ENCODE data around the gene COL23A1. TPM values are rescaled to one million over a fixed set of nuclear protein-coding genes. Genes with fewer than 3 reads are reported as not detected.

COL23A1 gene
- total RNA-seq, 4 donors from 2014 or later = 7.9 to 20.4 (median 12.0) TPM

DNA sequence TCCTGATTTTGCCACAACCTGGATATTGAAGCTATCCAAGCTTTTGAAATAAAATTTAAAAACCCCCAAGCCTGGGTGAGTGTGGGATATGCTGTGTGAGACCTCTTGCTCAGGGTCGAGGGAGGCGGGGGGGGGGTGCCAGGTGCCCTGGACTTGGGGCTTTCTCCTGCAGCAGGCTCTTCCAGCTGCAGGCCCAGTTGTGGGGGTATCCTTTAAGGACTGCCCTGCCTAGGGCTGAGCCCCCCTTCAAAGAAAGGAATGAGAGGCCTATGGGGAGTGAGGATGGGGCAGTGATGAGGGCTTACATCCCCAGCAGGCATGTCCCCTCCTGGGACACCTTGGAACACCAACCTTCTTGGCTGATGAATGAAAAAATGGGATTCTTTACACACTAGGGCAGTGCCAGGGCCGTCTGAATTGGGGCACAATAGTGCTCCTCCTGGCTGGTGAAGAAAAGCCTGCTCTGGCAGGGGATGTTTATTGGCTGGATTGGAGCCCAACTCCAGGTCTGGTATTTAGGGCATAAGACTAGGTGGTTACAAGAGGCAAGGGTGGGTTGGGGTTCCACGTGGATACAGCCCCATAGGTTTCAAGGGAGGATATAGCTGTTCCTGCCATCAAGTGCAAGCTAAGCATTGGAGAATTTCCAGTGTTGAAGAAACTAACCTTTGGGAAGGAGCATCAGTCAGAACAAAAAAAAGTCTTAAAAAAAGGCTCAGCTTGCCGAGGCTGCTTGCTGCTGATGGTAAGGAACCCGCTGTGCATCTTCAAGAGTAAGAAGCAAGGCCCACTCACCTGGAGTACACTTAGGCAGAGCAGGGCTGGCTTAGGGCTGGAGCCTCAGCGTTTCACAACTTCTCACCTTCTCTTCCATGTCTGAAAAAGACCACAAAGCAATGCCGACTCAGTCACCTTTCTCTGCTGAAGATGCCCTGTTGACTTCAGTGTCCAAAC is 378.8 kb downstream of the COL23A1 start:
- no peak for DNase-seq (ENCODE audit: low spot score in 2 of 2)
- Histone ChIP-seq H3K9me3 (no peaks in the 10 kb centered on the region), H3K4me3 (no peak overlapping the region), H3K36me3 (peaks cover 0 to 98% (median 46%) of the 10 kb centered on the region in 3 donors), H3K4me1 (peaks cover 0 to 31% (median 11%) of the 10 kb centered on the region in 4 donors), H3K27me3 (no peaks in the 10 kb centered on the region), H3K27ac (no peak overlapping the region)
- 68 to 75% methylated on average over 8 of the region's 8 CpGs for WGBS, 2 donors
- TF ChIP-seq, protein P1, sequence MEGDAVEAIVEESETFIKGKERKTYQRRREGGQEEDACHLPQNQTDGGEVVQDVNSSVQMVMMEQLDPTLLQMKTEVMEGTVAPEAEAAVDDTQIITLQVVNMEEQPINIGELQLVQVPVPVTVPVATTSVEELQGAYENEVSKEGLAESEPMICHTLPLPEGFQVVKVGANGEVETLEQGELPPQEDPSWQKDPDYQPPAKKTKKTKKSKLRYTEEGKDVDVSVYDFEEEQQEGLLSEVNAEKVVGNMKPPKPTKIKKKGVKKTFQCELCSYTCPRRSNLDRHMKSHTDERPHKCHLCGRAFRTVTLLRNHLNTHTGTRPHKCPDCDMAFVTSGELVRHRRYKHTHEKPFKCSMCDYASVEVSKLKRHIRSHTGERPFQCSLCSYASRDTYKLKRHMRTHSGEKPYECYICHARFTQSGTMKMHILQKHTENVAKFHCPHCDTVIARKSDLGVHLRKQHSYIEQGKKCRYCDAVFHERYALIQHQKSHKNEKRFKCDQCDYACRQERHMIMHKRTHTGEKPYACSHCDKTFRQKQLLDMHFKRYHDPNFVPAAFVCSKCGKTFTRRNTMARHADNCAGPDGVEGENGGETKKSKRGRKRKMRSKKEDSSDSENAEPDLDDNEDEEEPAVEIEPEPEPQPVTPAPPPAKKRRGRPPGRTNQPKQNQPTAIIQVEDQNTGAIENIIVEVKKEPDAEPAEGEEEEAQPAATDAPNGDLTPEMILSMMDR (IDR thresholded peaks at IDR 0.05) = no peak
- TF ChIP-seq EP300 (IDR thresholded peaks at IDR 0.05) (no peak), POLR2A (IDR thresholded peaks at IDR 0.05) (no peak)

DNA sequence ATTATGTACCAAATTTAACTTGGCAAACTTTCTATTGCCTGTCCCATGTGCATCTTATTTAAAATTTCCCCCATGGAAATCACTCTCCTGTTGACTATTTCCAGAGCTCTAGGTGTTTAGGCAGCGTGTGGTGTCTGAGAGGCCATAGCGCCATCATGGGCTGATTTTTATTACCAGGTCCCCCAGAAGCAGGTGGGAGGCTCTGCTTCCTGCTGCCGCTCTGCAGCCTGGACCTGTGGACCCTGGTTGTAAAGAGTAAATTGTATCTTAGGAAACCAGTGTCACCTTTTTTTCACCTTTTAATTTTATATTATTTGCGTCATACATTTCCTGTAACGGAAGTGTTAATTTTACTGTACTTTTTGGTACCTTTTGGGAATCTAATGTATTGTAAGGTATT is 379.5 kb downstream of the COL23A1 start:
- Histone ChIP-seq H3K4me1 (peaks cover 0 to 38% (median 18%) of the 10 kb centered on the region in 4 donors), H3K27ac (no peak overlapping the region), H3K27me3 (no peaks in the 10 kb centered on the region), H3K9me3 (no peaks in the 10 kb centered on the region), H3K36me3 (peaks cover 0 to 91% (median 43%) of the 10 kb centered on the region in 3 donors), H3K4me3 (no peak overlapping the region)
- 87 to 91% methylated on average over 5 of the region's 5 CpGs for WGBS, 2 donors
- TF ChIP-seq, protein P1 (IDR thresholded peaks at IDR 0.05) = no peak
- TF ChIP-seq EP300 (IDR thresholded peaks at IDR 0.05) (no peak), POLR2A (IDR thresholded peaks at IDR 0.05) (no peak)
- DNase-seq (ENCODE audit: low spot score in 2 of 2) = no peak

DNA sequence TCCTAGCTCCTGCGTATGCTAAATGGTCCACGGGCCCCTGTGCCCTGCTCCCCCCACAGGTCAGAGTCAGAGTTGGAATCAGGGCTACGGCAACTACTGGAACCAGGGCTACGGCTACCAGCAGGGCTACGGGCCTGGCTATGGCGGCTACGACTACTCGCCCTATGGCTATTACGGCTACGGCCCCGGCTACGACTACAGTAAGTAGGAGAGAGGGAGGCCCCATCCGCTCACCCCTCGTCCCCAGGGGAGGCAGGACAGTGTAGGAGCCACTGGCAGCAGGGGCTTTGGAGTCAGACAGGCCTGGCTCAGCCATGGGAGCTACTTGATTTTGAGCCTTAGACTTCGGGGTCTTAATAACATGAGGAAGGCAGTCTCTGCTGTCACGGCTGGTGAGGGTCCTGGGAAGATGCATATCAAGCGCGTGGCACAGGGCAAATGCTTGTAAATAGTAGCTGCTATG is 380.1 kb downstream of the COL23A1 start:
- DNase-seq (ENCODE audit: low spot score in 2 of 2) = no peak
- H3K4me1 ChIP-seq = peaks cover 0 to 41% (median 20%) of the 10 kb centered on the region in 4 donors
- peaks cover 0 to 85% (median 43%) of the 10 kb centered on the region in 3 donors for H3K36me3 ChIP-seq
- no peak overlapping the region for H3K27ac ChIP-seq
- H3K27me3 ChIP-seq = no peaks in the 10 kb centered on the region
- TF ChIP-seq, protein P1 (IDR thresholded peaks at IDR 0.05) = no peak
- no peak for TF ChIP-seq EP300 (IDR thresholded peaks at IDR 0.05)
- no peak for TF ChIP-seq POLR2A (IDR thresholded peaks at IDR 0.05)
- WGBS, 2 donors = 86 to 87% methylated on average over 18 of the region's 18 CpGs
- no peaks in the 10 kb centered on the region for H3K9me3 ChIP-seq
- H3K4me3 ChIP-seq = no peak overlapping the region

DNA sequence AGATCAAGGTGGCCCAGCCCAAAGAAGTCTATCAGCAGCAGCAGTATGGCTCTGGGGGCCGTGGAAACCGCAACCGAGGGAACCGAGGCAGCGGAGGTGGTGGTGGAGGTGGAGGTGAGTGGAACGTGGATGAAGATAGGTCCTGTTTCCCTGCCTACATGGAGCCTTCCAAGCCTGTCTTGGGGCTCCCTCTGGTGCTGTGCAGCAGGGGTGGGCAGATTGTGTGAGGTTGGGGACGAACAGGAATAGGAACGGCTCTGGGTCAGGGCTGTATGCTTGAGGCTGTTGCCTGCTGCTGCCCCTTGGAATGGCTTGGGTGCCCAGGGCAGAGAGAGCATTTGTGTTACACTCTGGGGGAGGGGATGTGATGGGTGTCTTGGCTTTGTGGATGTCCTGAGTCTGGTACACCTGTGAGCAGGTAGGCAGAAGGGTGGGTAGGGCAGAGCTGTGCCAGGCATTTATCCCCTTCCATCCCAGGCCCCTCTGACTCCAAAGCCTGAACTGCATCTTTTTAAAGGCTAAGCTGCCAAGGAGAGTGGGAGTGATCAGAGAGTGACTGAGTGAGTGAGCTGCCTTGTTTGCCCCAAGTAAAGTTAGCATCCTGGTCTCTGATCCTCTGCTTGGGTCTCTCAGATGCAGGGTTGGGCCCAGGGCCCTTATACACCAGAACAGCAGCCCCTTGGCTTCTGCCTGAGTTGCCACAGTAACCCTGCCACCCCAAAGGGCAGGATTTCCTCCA is 380.7 kb downstream of the COL23A1 start:
- Histone ChIP-seq H3K27me3 (no peaks in the 10 kb centered on the region), H3K27ac (no peak overlapping the region), H3K4me1 (peaks cover 0 to 41% (median 20%) of the 10 kb centered on the region in 4 donors), H3K36me3 (peaks cover 0 to 79% (median 43%) of the 10 kb centered on the region in 3 donors), H3K4me3 (no peak overlapping the region), H3K9me3 (no peaks in the 10 kb centered on the region)
- TF ChIP-seq POLR2A (IDR thresholded peaks at IDR 0.05) (no peak), EP300 (IDR thresholded peaks at IDR 0.05) (no peak)
- TF ChIP-seq, protein P1 (IDR thresholded peaks at IDR 0.05) = no peak
- 74 to 84% methylated on average over 8 of the region's 8 CpGs for WGBS, 2 donors
- DNase-seq (ENCODE audit: low spot score in 2 of 2) = no peak

Data from tibial nerve (tissue), 4 donors.